SK-N-SH (cell line): ENCODE results near the gene PARP1. TPM values are rescaled to one million over a fixed set of nuclear protein-coding genes. Genes with fewer than 3 reads are reported as not detected.

Experiments
- CTCF ChIA-PET: fragments of 300-600, 350-600 bp; formaldehyde crosslinking; extraction: SDS; loops from one replicate; lab custom pipeline; 2021; lab: Yijun Ruan, JAX
- POLR2A ChIA-PET: fragments of 350-600 bp; sonication (Branson Sonifier 250); formaldehyde crosslinking; extraction: SDS; loops from one replicate; lab custom pipeline; 2020; ENCODE audit warnings: antibody characterized with exemption, inconsistent platforms; lab: Yijun Ruan, JAX
- DNase-seq: peaks from one replicate; pipeline ENCODE4 v3.0.0; 2012
- H2AFZ ChIP-seq: fragments of 200-600 bp; sonication (generic); 2 replicates; pipeline ENCODE4 v1.8.1; 2016; ENCODE audit warnings: antibody characterized with exemption, mild to moderate bottlenecking, low read depth
- H3F3A ChIP-seq: fragments of 200-600 bp; sonication (generic); replicated peaks from 2 replicates; pipeline ENCODE3; 2016; ENCODE audit warnings: antibody characterized with exemption, mild to moderate bottlenecking; ENCODE audit not compliant: insufficient read depth
- H3K27ac ChIP-seq, 2 experiments: fragments of 200-500 bp in 1 of 2; fragments of 200-600 bp in 1 of 2; sonication (Bioruptor generic) in 1 of 2; sonication (generic), shearing (Covaris generic) in 1 of 2; 2 replicates each; pipeline versions ENCODE4 v1.5.1 to v1.6.1; 2014 to 2016; ENCODE audit warnings: low read depth in 2 of 2, inconsistent platforms in 1 of 2, low read length in 1 of 2, mild to moderate bottlenecking in 1 of 2, mixed read lengths in 1 of 2
- H3K27me3 ChIP-seq: fragments of 200-600 bp; sonication (generic), shearing (Covaris generic); 2 replicates; pipeline ENCODE4 v1.6.1; 2016; ENCODE audit warnings: mixed run types; ENCODE audit not compliant: insufficient read depth
- H3K36me3 ChIP-seq, 2 experiments: fragments of 200-500 bp in 1 of 2; fragments of 200-600 bp in 1 of 2; sonication (Bioruptor generic) in 1 of 2; sonication (generic) in 1 of 2; replicated peaks in 1 of 2; 2 replicates each; pipeline versions ENCODE3 to v1.5.1; 2014 to 2016; ENCODE audit warnings: low read length in 1 of 2, mild to moderate bottlenecking in 1 of 2; ENCODE audit not compliant: insufficient read depth in 2 of 2, control insufficient read depth in 1 of 2
- H3K4me1 ChIP-seq, 2 experiments: fragments of 200-500 bp in 1 of 2; fragments of 200-600 bp in 1 of 2; sonication (Bioruptor generic) in 1 of 2; sonication (generic), shearing (Covaris generic) in 1 of 2; 2 replicates each; pipeline versions ENCODE4 v1.5.1 to v1.6.1; 2014 to 2016; ENCODE audit warnings: low read depth in 1 of 2, low read length in 1 of 2, mixed run types in 1 of 2; ENCODE audit not compliant: insufficient read depth in 2 of 2, control insufficient read depth in 1 of 2
- H3K4me2 ChIP-seq: fragments of 200-600 bp; sonication (generic), shearing (Covaris generic); 2 replicates; pipeline ENCODE4 v1.6.1; 2017; ENCODE audit warnings: mixed run types
- H3K4me3 ChIP-seq, 2 experiments: fragments of 200-500 bp in 1 of 2; fragments of 200-600 bp in 1 of 2; sonication (Bioruptor generic) in 1 of 2; sonication (generic), shearing (Covaris generic) in 1 of 2; 2 replicates each; pipeline versions ENCODE4 v1.5.1 to v1.8.1; 2014 to 2016; ENCODE audit warnings: low read depth in 2 of 2, inconsistent platforms in 1 of 2, low read length in 1 of 2, mild to moderate bottlenecking in 1 of 2, mixed read lengths in 1 of 2, moderate library complexity in 1 of 2
- H3K79me2 ChIP-seq: fragments of 200-600 bp; sonication (generic); 2 replicates; pipeline ENCODE4 v1.8.1; 2017; ENCODE audit warnings: mild to moderate bottlenecking; ENCODE audit not compliant: insufficient read depth
- H3K9ac ChIP-seq: fragments of 200-600 bp; sonication (generic); 2 replicates; pipeline ENCODE4 v1.6.1; 2017; ENCODE audit warnings: mixed run types
- H3K9me2 ChIP-seq: fragments of 200-600 bp; sonication (generic); 2 replicates; pipeline ENCODE4 v1.6.1; 2017; ENCODE audit warnings: mixed run types
- H3K9me3 ChIP-seq: fragments of 200-600 bp; sonication (generic); 2 replicates; pipeline ENCODE4 v1.6.1; 2017; ENCODE audit warnings: mixed run types, mild to moderate bottlenecking, moderate library complexity
- H4K20me1 ChIP-seq: fragments of 200-600 bp; sonication (generic); 2 replicates; pipeline ENCODE4 v1.6.1; 2017; ENCODE audit warnings: mild to moderate bottlenecking, mixed run types; ENCODE audit not compliant: insufficient read depth
- CHD2 ChIP-seq: fragments of 150-350 bp; IDR thresholded peaks from 2 replicates; pipeline ENCODE4 v1.6.1; 2018; ENCODE audit warnings: low read length; ENCODE audit not compliant: partially characterized antibody
- ELF1 ChIP-seq: IDR thresholded peaks from 2 replicates; pipeline ENCODE4 v1.4.0; 2012
- EP300 ChIP-seq, 2 experiments: IDR thresholded peaks; 2 replicates each; pipeline versions ENCODE4 v1.4.0 to v1.6.1; 2012; ENCODE audit warnings: borderline replicate concordance in 1 of 2, low read depth in 1 of 2, low read length in 1 of 2
- FOSL2 ChIP-seq: IDR thresholded peaks from 2 replicates; pipeline ENCODE4 v1.4.0; 2012; ENCODE audit warnings: low read depth, mild to moderate bottlenecking, moderate library complexity, borderline replicate concordance
- FOXJ3 ChIP-seq: sonication (generic); formaldehyde crosslinking; IDR thresholded peaks from 2 replicates; pipeline ENCODE4 v1.5.1; 2020; ENCODE audit warnings: mild to moderate bottlenecking, missing genetic modification reagents
- GABPA ChIP-seq: IDR thresholded peaks from 2 replicates; pipeline ENCODE4 v1.4.0; 2012; ENCODE audit warnings: low read depth, mild to moderate bottlenecking
- GATA2 ChIP-seq: sonication (generic); formaldehyde crosslinking; IDR thresholded peaks from 2 replicates; pipeline ENCODE4 v1.5.0; 2020; ENCODE audit warnings: mild to moderate bottlenecking, missing genetic modification reagents
- JUND ChIP-seq: IDR thresholded peaks from 2 replicates; pipeline ENCODE4 v1.4.0; 2012
- MEF2A ChIP-seq: IDR thresholded peaks from 2 replicates; pipeline ENCODE4 v1.4.0; 2012; ENCODE audit warnings: low read depth, borderline replicate concordance
- MXI1 ChIP-seq: IDR thresholded peaks from 2 replicates; pipeline ENCODE4 v1.6.1; 2012; ENCODE audit warnings: mild to moderate bottlenecking, low read depth, low read length, improper control_type of control experiment
- NFIC ChIP-seq: IDR thresholded peaks from 2 replicates; pipeline ENCODE4 v1.4.0; 2012; ENCODE audit warnings: borderline replicate concordance
- NRF1 ChIP-seq: IDR thresholded peaks from 2 replicates; pipeline ENCODE4 v1.6.1; 2012; ENCODE audit warnings: low read depth, mild to moderate bottlenecking, low read length
- RAD21 ChIP-seq: IDR thresholded peaks from 2 replicates; pipeline ENCODE4 v1.6.1; 2012; ENCODE audit warnings: mild to moderate bottlenecking, low read length
- RFX5 ChIP-seq: IDR thresholded peaks from 2 replicates; pipeline ENCODE4 v1.6.1; 2012; ENCODE audit warnings: mild to moderate bottlenecking, improper control_type of control experiment, low read length
- SIN3A ChIP-seq: IDR thresholded peaks from 2 replicates; pipeline ENCODE4 v1.6.1; 2012; ENCODE audit warnings: low read depth, mild to moderate bottlenecking, low read length, moderate library complexity, borderline replicate concordance
- SMC3 ChIP-seq: IDR thresholded peaks from 2 replicates; pipeline ENCODE4 v1.6.1; 2012; ENCODE audit warnings: low read depth, low read length, improper control_type of control experiment
- USF2 ChIP-seq: fragments of 150-350 bp; IDR thresholded peaks from 2 replicates; pipeline ENCODE4 v1.6.1; 2017; ENCODE audit warnings: antibody characterized with exemption, low read length, low read depth, borderline replicate concordance
- WGBS: methylation state at CpG from one replicate; pipeline ENCODE4 v1.1.6; 2017; ENCODE audit warnings: low lambda C conversion rate; 5-methylcytosine and 5-hydroxymethylcytosine counted together
- polyA plus RNA-seq, 3 experiments: library from polyadenylated mRNA; depleted of rRNA; stranded (reverse); fragments of >200 nt; gene quantifications; 2 replicates each; pipeline ENCODE4 v1.2.3, GENCODE V29; 2012
- TF ChIP-seq, protein P1 (sequence below): IDR thresholded peaks from 2 replicates; pipeline ENCODE4; 2012
- TF ChIP-seq, protein P2 (sequence below): IDR thresholded peaks from 2 replicates; pipeline ENCODE4 v1.4.0; 2012; ENCODE audit warnings: low read depth
- TF ChIP-seq, protein P3 (sequence below): fragments of 200-600 bp; sonication (generic); IDR thresholded peaks from 2 replicates; pipeline ENCODE4 v1.6.1; 2017; ENCODE audit warnings: antibody characterized with exemption, mild to moderate bottlenecking, moderate library complexity
- TF ChIP-seq, protein P4 (sequence below): IDR thresholded peaks from 2 replicates; pipeline ENCODE4 v1.4.0; 2012; ENCODE audit warnings: low read depth, borderline replicate concordance

PARP1 gene
- polyA plus RNA-seq, 1 of the 3 experiments (the other 2 are of a cell fraction): 239 TPM

- H3K9ac ChIP-seq: no peak overlapping the region
- no peak overlapping the region for H3K4me2 ChIP-seq
- WGBS: 68% methylated on average over 6 of the region's 6 CpGs
- DNase-seq: no peak
- H3K27me3 ChIP-seq: no peaks in the 10 kb centered on the region; the same call in 1 of the 2 replicates
- no peak overlapping the region for H3K4me3 ChIP-seq
- H2AFZ ChIP-seq: no peak overlapping the region
- TF ChIP-seq JUND: no peak
- TF ChIP-seq, protein P1, sequence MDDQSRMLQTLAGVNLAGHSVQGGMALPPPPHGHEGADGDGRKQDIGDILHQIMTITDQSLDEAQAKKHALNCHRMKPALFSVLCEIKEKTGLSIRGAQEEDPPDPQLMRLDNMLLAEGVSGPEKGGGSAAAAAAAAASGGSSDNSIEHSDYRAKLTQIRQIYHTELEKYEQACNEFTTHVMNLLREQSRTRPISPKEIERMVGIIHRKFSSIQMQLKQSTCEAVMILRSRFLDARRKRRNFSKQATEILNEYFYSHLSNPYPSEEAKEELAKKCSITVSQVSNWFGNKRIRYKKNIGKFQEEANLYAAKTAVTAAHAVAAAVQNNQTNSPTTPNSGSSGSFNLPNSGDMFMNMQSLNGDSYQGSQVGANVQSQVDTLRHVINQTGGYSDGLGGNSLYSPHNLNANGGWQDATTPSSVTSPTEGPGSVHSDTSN: no peak
- no peak for TF ChIP-seq MXI1
- no peak for TF ChIP-seq FOSL2
- H3K36me3 ChIP-seq: no peaks in the 10 kb centered on the region
- ChIA-PET CTCF (interaction anchor here (1.1 to 1.2 kb wide), 2 partner anchors 33 to 109 kb away, joined by 3 to 4 read pairs; partner anchors contain the start of gene PARP1), POLR2A (no interaction called here)
- no peaks in the 10 kb centered on the region for H3F3A ChIP-seq
- no peaks in the 10 kb centered on the region; a peak in 1 of 4 replicates for H3K4me1 ChIP-seq
- H3K27ac ChIP-seq: no peak overlapping the region
- H4K20me1 ChIP-seq: no peaks in the 10 kb centered on the region
- H3K79me2 ChIP-seq: no peaks in the 10 kb centered on the region
- no peaks in the 10 kb centered on the region for H3K9me2 ChIP-seq
- no peaks in the 10 kb centered on the region for H3K9me3 ChIP-seq
These were observed 33.7 kb upstream of the PARP1 start for GRCh38 chr1:226441629-226442028.

DNA sequence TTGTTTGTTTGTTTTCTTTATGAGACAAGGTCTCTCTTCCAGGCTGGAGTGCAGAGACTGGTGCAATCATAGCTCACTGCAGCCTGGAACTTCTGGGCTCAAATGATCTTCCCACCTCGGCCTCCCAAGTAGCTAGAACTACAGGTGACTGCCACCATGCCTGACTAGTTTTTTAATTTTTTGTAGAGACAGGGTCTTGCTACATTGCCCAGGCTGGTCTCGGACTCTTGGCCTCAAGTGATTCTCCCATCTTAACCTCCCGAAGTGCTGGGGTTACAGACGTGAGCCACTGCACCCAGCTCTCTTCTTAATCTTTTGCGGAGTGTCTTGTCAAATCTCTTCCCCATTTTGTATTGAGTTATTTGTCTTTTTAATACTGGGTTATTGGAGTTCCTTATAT lies 32.6 kb upstream of the PARP1 start:
- Histone ChIP-seq H4K20me1 (no peaks in the 10 kb centered on the region), H3K9ac (no peak overlapping the region), H3F3A (no peaks in the 10 kb centered on the region), H3K79me2 (no peaks in the 10 kb centered on the region), H3K4me3 (no peak overlapping the region), H3K4me1 (no peaks in the 10 kb centered on the region; a peak in 1 of 4 replicates), H2AFZ (no peak overlapping the region), H3K27me3 (no peaks in the 10 kb centered on the region; the same call in 1 of the 2 replicates), H3K4me2 (no peak overlapping the region), H3K36me3 (no peaks in the 10 kb centered on the region), H3K27ac (no peak overlapping the region), H3K9me2 (no peaks in the 10 kb centered on the region), H3K9me3 (no peaks in the 10 kb centered on the region)
- WGBS: 35% methylated on average over 5 of the region's 5 CpGs
- ChIA-PET CTCF (interaction anchor here (0.8 to 4.0 kb wide), 4 partner anchors 16 to 193 kb away, joined by 3 to 17 read pairs (median 4); partner anchors contain the start of gene PARP1), POLR2A (no interaction called here)
- TF ChIP-seq SIN3A: no peak
- TF ChIP-seq RFX5: no peak
- no peak for TF ChIP-seq FOSL2
- no peak for TF ChIP-seq GATA2 (CRISPR knock-in tag)
- no peak for TF ChIP-seq ELF1
- TF ChIP-seq MXI1: no peak
- TF ChIP-seq, protein P2, sequence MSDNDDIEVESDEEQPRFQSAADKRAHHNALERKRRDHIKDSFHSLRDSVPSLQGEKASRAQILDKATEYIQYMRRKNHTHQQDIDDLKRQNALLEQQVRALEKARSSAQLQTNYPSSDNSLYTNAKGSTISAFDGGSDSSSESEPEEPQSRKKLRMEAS: no peak
- no peak for TF ChIP-seq SMC3
- TF ChIP-seq EP300 (IDR thresholded peaks at IDR 0.05; ENCODE audit: borderline replicate concordance in 1 of 2, low read depth in 1 of 2, low read length in 1 of 2): no peak
- TF ChIP-seq USF2: no peak
- no peak for TF ChIP-seq JUND
- TF ChIP-seq CHD2: no peak
- no peak for TF ChIP-seq FOXJ3
- TF ChIP-seq MEF2A: no peak
- TF ChIP-seq, protein P3, sequence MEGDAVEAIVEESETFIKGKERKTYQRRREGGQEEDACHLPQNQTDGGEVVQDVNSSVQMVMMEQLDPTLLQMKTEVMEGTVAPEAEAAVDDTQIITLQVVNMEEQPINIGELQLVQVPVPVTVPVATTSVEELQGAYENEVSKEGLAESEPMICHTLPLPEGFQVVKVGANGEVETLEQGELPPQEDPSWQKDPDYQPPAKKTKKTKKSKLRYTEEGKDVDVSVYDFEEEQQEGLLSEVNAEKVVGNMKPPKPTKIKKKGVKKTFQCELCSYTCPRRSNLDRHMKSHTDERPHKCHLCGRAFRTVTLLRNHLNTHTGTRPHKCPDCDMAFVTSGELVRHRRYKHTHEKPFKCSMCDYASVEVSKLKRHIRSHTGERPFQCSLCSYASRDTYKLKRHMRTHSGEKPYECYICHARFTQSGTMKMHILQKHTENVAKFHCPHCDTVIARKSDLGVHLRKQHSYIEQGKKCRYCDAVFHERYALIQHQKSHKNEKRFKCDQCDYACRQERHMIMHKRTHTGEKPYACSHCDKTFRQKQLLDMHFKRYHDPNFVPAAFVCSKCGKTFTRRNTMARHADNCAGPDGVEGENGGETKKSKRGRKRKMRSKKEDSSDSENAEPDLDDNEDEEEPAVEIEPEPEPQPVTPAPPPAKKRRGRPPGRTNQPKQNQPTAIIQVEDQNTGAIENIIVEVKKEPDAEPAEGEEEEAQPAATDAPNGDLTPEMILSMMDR: no peak
- TF ChIP-seq NRF1: no peak
- no peak for TF ChIP-seq NFIC
- TF ChIP-seq GABPA: no peak
- no peak for TF ChIP-seq RAD21
- TF ChIP-seq, protein P4, sequence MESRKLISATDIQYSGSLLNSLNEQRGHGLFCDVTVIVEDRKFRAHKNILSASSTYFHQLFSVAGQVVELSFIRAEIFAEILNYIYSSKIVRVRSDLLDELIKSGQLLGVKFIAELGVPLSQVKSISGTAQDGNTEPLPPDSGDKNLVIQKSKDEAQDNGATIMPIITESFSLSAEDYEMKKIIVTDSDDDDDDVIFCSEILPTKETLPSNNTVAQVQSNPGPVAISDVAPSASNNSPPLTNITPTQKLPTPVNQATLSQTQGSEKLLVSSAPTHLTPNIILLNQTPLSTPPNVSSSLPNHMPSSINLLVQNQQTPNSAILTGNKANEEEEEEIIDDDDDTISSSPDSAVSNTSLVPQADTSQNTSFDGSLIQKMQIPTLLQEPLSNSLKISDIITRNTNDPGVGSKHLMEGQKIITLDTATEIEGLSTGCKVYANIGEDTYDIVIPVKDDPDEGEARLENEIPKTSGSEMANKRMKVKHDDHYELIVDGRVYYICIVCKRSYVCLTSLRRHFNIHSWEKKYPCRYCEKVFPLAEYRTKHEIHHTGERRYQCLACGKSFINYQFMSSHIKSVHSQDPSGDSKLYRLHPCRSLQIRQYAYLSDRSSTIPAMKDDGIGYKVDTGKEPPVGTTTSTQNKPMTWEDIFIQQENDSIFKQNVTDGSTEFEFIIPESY: no peak
- no peak for DNase-seq
